H54 (cell line): ENCODE results near the gene SYPL2.

Experiments
- DNase-seq: peaks from one replicate; pipeline ENCODE4 v3.0.0; 2011; ENCODE audit warnings: low spot score, mixed read lengths; ENCODE audit not compliant: insufficient read length
- FAIRE-seq: peaks from 3 replicates; lab custom pipeline; 2011; peaks lifted over from hg19 to GRCh38; lab: Jason Lieb, UNC
- POLR2A ChIP-seq: IDR thresholded peaks from 2 replicates; pipeline ENCODE4 v1.6.1; 2011; ENCODE audit warnings: low read depth, mild to moderate bottlenecking, low read length

The SYPL2 gene

GRCh38 chr1:109479311-109479710 lies 13.0 kb downstream of the SYPL2 start:
- FAIRE-seq (no peak), DNase-seq (no peak)
- TF ChIP-seq POLR2A: no peak

DNA sequence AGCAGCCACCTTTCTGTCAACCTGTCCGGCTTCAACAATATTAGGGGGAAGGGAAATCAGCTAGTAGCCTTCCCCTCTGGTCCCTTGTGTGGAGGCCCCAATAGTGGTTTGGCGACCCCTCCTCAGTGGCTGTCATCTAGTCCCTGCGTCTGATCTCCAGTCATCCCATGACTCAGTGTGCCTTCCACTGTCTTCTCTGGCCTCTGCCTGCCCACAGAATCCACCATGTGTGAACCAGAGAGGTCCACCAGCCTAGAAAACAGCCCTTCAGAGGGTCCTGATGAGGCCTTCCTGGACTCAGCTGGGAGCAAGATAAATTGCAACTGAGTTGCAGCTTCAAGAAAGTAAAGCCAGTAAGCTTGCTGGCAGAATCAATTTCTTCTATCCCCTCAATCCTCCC lies 13.6 kb downstream of the SYPL2 start:
- TF ChIP-seq POLR2A: no peak
- FAIRE-seq: no peak
- no peak for DNase-seq

GRCh38 chr1:109481646-109482045 lies 15.3 kb downstream of the SYPL2 start:
- no peak for DNase-seq
- no peak for TF ChIP-seq POLR2A
- no peak for FAIRE-seq

GRCh38 chr1:109482242-109482641 lies 15.9 kb downstream of the SYPL2 start:
- no peak for FAIRE-seq
- DNase-seq: no peak
- TF ChIP-seq POLR2A: no peak

- DNase-seq: no peak
- no peak for TF ChIP-seq POLR2A
- no peak for FAIRE-seq
These were observed 16.7 kb downstream of the SYPL2 start for GRCh38 chr1:109482791-109483671.

DNA sequence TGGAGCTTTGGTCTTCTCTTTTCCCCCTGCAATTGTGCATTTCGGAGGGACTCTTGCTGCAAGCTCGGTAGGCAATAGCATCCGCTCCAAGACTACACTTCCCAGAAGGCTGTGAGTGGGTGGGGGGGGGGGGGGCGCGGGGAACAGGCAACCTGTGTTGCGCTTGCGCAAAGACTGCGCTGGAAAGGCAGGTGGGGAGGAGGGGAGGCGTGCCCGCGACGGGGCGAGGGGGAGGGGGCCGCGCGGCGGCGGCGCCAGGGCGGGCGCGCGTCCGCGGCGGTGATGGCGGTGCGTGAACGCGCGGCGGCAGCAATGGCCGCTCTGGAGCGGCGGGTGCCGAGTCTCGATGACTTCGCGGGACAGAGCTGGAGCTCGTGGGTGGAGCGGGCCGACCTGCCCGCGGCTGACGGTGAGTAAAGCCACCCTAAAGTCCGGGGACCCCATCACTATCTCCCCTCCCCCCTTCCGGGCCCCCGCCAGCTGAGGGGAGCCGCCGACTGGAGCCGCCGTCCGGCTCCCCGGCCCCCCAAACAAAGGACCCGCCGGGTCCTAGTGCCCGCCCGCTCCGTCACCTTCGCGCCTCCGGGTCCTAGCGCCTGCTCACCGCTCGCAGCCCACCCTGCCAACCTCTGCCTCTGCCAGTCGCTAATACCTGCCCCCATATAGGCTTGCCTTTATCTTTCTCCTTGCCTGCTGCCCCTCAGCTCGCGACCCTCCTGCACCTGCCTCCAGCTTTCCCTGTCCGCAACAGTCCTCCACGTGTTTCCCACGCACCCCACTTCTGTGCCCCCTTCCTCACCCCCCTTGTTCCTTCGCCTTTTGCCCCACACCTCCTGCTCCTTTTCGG lies 17.5 kb downstream of the SYPL2 start, which contains the start of gene ATXN7L2:
ATXN7L2 (plus strand) TSS at position 234 of the 847 bp plus-strand sequence; CDS start at position 283, 49 bp downstream.
- peak; percentile 97 for DNase-seq
- FAIRE-seq: no peak
- peak; percentile 92 for TF ChIP-seq POLR2A

- DNase-seq (no peak), FAIRE-seq (no peak)
- TF ChIP-seq POLR2A: no peak
These were observed 18.2 kb downstream of the SYPL2 start for GRCh38 chr1:109484519-109484975.

GRCh38 chr1:109485001-109485400 lies 18.7 kb downstream of the SYPL2 start:
- no peak for TF ChIP-seq POLR2A
- FAIRE-seq (no peak), DNase-seq (no peak)

DNA sequence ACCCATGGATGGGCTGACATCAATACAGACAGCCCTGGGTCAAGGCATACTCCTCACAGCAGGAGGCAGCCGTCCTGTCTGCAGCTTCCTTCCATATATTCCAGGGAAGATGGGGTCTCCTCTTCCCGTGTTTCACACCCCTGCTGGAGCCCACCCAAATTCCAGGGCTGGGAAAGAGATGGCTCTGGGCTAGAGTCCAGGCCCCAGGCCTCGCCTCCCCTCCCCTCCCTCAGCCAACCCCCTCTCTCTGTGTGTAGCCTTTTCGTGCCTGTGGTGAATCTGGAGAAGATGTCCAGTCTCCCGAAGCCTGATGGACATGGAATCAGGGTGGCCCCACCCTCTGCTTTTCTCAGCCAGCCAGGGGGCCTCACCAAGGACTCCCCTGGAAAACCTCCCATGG lies 20.9 kb downstream of the SYPL2 start:
- DNase-seq (no peak), FAIRE-seq (no peak)
- no peak for TF ChIP-seq POLR2A

GRCh38 chr1:109488201-109488600 lies 21.9 kb downstream of the SYPL2 start:
- no peak for TF ChIP-seq POLR2A

DNA sequence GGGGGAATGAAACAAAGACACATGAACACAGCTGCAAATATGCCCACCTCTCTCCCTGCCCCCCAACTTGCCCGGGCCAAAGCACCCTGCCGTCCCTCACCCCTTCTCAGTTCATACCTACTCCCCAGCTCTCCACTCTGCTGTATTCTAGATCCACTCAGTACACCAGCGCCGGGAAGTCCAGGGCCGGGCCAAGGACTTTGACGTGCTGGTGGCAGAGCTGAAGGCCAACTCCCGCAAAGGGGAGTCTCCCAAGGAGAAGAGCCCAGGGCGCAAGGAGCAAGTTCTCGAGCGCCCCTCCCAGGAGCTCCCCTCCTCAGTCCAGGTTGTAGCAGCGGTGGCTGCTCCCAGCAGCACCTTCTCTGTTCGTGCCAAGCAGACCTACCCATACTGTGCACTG lies 22.4 kb downstream of the SYPL2 start:
- FAIRE-seq: no peak
- no peak for DNase-seq
- TF ChIP-seq POLR2A: no peak

More at GRCh38 chr1:109488201-109488600, 21.9 kb downstream of the SYPL2 start:
- DNase-seq (no peak), FAIRE-seq (no peak)

DNA sequence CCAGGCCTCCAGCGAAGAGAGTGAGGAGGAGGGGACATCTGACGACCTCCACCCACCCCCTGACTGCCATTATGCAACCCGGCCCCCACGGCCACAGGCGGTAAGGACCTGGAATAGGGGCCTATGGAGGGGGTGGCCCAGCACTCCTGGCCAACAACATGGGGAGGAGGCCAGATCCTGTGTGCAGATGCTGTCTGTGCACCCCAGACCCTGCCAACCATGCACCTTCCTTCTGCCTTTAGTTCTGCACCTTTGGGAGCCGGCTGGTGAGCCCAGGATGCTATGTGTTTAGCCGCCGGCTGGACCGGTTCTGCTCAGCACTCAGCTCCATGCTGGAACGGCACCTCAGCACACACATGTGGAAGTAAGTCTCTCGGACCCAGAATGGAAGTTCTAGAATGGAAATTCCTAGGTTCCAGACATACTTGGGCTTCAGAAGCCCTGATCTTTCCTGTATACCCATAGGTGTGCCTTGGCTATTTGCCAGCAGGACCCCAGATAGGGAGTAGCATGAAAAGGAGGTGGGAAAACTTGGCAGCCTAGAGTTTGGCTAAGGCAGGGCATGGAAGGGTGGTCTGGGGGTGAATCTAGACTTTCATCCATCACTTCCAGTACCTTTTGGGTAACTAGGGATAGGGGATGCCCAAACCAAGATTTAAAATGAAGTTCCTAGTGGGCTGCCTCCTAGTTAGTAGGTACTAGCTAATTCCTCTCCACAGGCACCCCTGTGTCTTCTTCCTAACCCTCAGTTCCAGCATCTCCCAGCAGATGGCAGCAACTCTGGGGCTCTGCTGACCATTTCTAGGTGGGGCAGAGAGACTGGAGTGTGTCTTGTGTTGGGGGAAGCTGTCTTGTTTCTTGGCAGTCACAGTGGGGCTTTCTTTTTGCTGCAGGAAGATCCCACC lies 23.9 kb downstream of the SYPL2 start:
- no peak for TF ChIP-seq POLR2A
- FAIRE-seq (no peak), DNase-seq (peak; percentile 75)

DNA sequence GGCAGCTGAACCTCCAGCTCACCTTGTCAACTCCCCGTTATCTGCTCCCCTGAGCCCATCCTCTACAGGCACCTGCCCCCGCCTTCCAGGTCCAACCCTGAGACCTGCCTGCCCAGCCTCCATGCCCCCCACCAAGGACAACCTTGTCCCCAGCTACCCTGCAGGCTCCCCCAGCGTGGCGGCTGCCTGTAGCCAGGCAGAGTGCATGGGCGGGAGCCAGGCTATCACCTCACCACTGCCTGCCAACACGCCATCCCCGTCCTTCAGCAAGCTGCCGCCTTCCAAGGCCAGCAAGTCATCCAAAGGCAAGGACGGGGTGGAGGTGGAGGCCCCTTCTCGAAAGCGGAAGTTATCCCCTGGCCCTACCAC lies 24.6 kb downstream of the SYPL2 start:
- no peak for DNase-seq
- no peak for FAIRE-seq

More for the DNA sequence above, 24.6 kb downstream of the SYPL2 start:
- no peak for TF ChIP-seq POLR2A
